ENCODE results near the gene GPC6. TPM values are rescaled to one million over a fixed set of nuclear protein-coding genes. Genes with fewer than 3 reads are reported as not detected.

The GPC6 gene
- polyA plus RNA-seq, 2 of the 4 experiments (the other 2 are of a cell fraction) = 8.0 to 14.4 TPM

- no peaks in the 10 kb centered on the region for H3K9me3 ChIP-seq
- ChIA-PET CTCF (no interaction called here), POLR2A (no interaction called here)
- FAIRE-seq (no peak), ATAC-seq (no peak), DNase-seq (ENCODE audit: low read depth in 1 of 2, low spot score in 1 of 2) (no peak)
- H3K4me1 ChIP-seq = peaks cover 16% of the 10 kb centered on the region
- H3K4me2 ChIP-seq = no peak overlapping the region
- WGBS (ENCODE audit: missing lambda C conversion rate) = 60% methylated on average over 6 of the region's 6 CpGs
- H3K27ac ChIP-seq = no peak overlapping the region
- no peak for TF ChIP-seq HES2 (IDR thresholded peaks at IDR 0.05)
- no peak for TF ChIP-seq CTCF (IDR thresholded peaks at IDR 0.05)
- no peak for TF ChIP-seq ZNF302 (CRISPR knock-in tag; IDR thresholded peaks at IDR 0.05)
- no peak for TF ChIP-seq RAD21 (conservative IDR thresholded peaks at IDR 0.05 in 1 of 2, IDR thresholded peaks at IDR 0.05 in 1 of 2)
- no peak overlapping the region for H3K4me3 ChIP-seq
These were observed 1099.0 kb downstream of the GPC6 start for GRCh38 chr13:94325650-94326049.

- FAIRE-seq = no peak
- H3K27ac ChIP-seq = peak overlapping the region in 1 of 2 experiments; percentile 88; a peak in 2 of 6 replicates
- no peak for ATAC-seq
- CTCF ChIA-PET = no interaction called here
- no peak overlapping the region for H3K4me2 ChIP-seq
- no peak for DNase-seq (ENCODE audit: low read depth in 1 of 2, low spot score in 1 of 2)
- H3K9me3 ChIP-seq = no peaks in the 10 kb centered on the region
- no peak overlapping the region for H3K4me3 ChIP-seq
- POLR2A ChIA-PET = no interaction called here
- no peak for TF ChIP-seq TP53 (CRISPR knock-in tag; IDR thresholded peaks at IDR 0.05)
- TF ChIP-seq ZC3H11A (IDR thresholded peaks at IDR 0.05) = no peak
- TF ChIP-seq EHMT2 (IDR thresholded peaks at IDR 0.05; ENCODE audit: low read depth) = no peak
- no peak for TF ChIP-seq KDM1A (IDR thresholded peaks at IDR 0.05; ENCODE audit: low read depth)
- TF ChIP-seq HOXA7 (CRISPR knock-in tag; IDR thresholded peaks at IDR 0.05) = no peak
- TF ChIP-seq GATA3 (IDR thresholded peaks at IDR 0.05; ENCODE audit: borderline replicate concordance) = no peak
- no peak for TF ChIP-seq ZSCAN20 (CRISPR knock-in tag; IDR thresholded peaks at IDR 0.05)
- TF ChIP-seq REST (IDR thresholded peaks at IDR 0.05) = no peak
- no peak for TF ChIP-seq RNF2 (IDR thresholded peaks at IDR 0.05; ENCODE audit: borderline replicate concordance, low read depth)
- TF ChIP-seq JUN (IDR thresholded peaks at IDR 0.05) = no peak
- TF ChIP-seq NFE2L2 (conservative IDR thresholded peaks at IDR 0.05; ENCODE audit: low read length) = no peak
- TF ChIP-seq FOSL2 (IDR thresholded peaks at IDR 0.05) = no peak
- no peak for TF ChIP-seq FOSL2 (CRISPR knock-in tag; IDR thresholded peaks at IDR 0.05)
- TF ChIP-seq ZFP36 (IDR thresholded peaks at IDR 0.05; ENCODE audit: borderline replicate concordance, partially characterized antibody) = no peak
- no peak for TF ChIP-seq POLR2A (IDR thresholded peaks at IDR 0.05; ENCODE audit: low read length)
- TF ChIP-seq TFCP2L1 (CRISPR knock-in tag; IDR thresholded peaks at IDR 0.05) = no peak
- no peak for TF ChIP-seq EP300 (IDR thresholded peaks at IDR 0.05)
- TF ChIP-seq BCL3 (IDR thresholded peaks at IDR 0.05) = no peak
- TF ChIP-seq SMC3 (IDR thresholded peaks at IDR 0.05) = no peak
- no peak for TF ChIP-seq CEBPB (IDR thresholded peaks at IDR 0.05)
- WGBS (ENCODE audit: missing lambda C conversion rate) = 69% methylated on average over 6 of the region's 6 CpGs
- H3K4me1 ChIP-seq = peaks cover 17% of the 10 kb centered on the region
These were observed 1100.7 kb downstream of the GPC6 start for GRCh38 chr13:94327318-94327717.

All from A549 (cell line).